ENCODE data around the gene ALX4. TPM values are rescaled to one million over a fixed set of nuclear protein-coding genes. Genes with fewer than 3 reads are reported as not detected.

ALX4 gene
- total and polyA plus RNA-seq, 2 donors (not counting 3 experiments of a cell fraction or from before 2014, with no cell fraction given) = not detected

DNA sequence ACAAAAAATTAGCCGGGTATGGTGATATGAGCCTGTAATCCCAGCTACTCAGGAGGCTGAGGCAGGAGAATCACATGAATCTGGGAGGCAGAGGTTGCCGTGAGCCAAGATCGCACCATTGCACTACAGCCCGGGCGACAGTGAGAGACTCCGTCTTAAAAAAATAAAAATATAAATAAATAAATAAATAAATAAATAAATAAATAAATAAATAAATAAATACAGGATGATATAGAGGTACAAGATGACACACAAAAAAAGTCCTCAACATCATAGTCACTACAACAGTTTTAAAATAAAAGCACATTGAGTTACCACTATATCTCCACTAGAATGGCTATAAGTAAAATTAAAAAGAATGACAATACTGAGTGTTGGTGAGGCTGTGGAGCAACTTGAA, 97.8 kb downstream of the ALX4 start:
- Histone ChIP-seq H3K9me3 (replicated peaks; ENCODE audit: control insufficient read depth, insufficient read depth, low read length) (no peaks in the 10 kb centered on the region), H2AFZ (ENCODE audit: low read depth, low read length) (no peak overlapping the region), H3K36me3 (ENCODE audit: control insufficient read depth in 2 of 2, extremely low read depth in 1 of 2, insufficient read depth in 2 of 2, low read length in 2 of 2) (no peaks in the 10 kb centered on the region), H3K79me2 (ENCODE audit: control insufficient read depth, insufficient read depth, low read length) (no peaks in the 10 kb centered on the region), H3K27ac (ENCODE audit: insufficient read depth, low read depth, low read length) (no peak overlapping the region), H3K4me1 (ENCODE audit: control insufficient read depth, extremely low read depth, insufficient read depth, low read length) (no peaks in the 10 kb centered on the region), H3K27me3 (ENCODE audit: control insufficient read depth in 2 of 2, insufficient read depth in 2 of 2, low read length in 2 of 2) (no peaks in the 10 kb centered on the region), H3K9ac (replicated peaks; ENCODE audit: extremely low read depth, insufficient read depth, low read length) (no peak overlapping the region), H3K9me1 (replicated peaks; ENCODE audit: control insufficient read depth, extremely low read depth, insufficient read depth, low read length) (no peaks in the 10 kb centered on the region), H3K4me3 (replicated peaks in 1 of 3; ENCODE audit: insufficient read depth in 1 of 3, low read depth in 1 of 3, low read length in 3 of 3) (no peak overlapping the region), H4K20me1 (replicated peaks; ENCODE audit: control insufficient read depth, extremely low read depth, insufficient read depth, low read length) (no peaks in the 10 kb centered on the region), H3K4me2 (ENCODE audit: insufficient read depth, low read length) (no peak overlapping the region)
- no TSS peak for BruUV-seq (replicated peaks)
- POLR2A ChIA-PET = no interaction called here
- FAIRE-seq (no peak), DNase-seq (ENCODE audit: low read depth, low spot score) (no peak)
- CTCF ChIA-PET = no interaction called here
- dilution Hi-C loops (cut with MboI; ENCODE audit: extremely low pct_ligation_motif_present, low sequenced_read_pairs) = no loop called here
- TF ChIP-seq FOS (IDR thresholded peaks at IDR 0.05; ENCODE audit: borderline replicate concordance, insufficient read depth, low read length) (no peak), JUN (IDR thresholded peaks at IDR 0.05; ENCODE audit: borderline replicate concordance, insufficient read depth, insufficient read length, low read depth) (no peak), MYC (IDR thresholded peaks at IDR 0.05; ENCODE audit: low read depth, low read length) (no peak), POLR2A (IDR thresholded peaks at IDR 0.05; ENCODE audit: low read depth, low read length) (no peak), EZH2 (IDR thresholded peaks at IDR 0.05; ENCODE audit: borderline replicate concordance, low read depth, low read length, severe bottlenecking) (no peak), POLR2AphosphoS5 (IDR thresholded peaks at IDR 0.05; ENCODE audit: insufficient read depth, low read depth, low read length) (no peak), GATA2 (IDR thresholded peaks at IDR 0.05; ENCODE audit: insufficient read depth, insufficient read length, low read depth, low read length) (no peak)
- TF ChIP-seq, protein P1, sequence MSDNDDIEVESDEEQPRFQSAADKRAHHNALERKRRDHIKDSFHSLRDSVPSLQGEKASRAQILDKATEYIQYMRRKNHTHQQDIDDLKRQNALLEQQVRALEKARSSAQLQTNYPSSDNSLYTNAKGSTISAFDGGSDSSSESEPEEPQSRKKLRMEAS (IDR thresholded peaks at IDR 0.05; ENCODE audit: insufficient read depth, insufficient read length) = no peak
- TF ChIP-seq, protein P2, sequence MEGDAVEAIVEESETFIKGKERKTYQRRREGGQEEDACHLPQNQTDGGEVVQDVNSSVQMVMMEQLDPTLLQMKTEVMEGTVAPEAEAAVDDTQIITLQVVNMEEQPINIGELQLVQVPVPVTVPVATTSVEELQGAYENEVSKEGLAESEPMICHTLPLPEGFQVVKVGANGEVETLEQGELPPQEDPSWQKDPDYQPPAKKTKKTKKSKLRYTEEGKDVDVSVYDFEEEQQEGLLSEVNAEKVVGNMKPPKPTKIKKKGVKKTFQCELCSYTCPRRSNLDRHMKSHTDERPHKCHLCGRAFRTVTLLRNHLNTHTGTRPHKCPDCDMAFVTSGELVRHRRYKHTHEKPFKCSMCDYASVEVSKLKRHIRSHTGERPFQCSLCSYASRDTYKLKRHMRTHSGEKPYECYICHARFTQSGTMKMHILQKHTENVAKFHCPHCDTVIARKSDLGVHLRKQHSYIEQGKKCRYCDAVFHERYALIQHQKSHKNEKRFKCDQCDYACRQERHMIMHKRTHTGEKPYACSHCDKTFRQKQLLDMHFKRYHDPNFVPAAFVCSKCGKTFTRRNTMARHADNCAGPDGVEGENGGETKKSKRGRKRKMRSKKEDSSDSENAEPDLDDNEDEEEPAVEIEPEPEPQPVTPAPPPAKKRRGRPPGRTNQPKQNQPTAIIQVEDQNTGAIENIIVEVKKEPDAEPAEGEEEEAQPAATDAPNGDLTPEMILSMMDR (IDR thresholded peaks at IDR 0.05; ENCODE audit: extremely low read depth in 1 of 2, insufficient read depth in 1 of 2, low read depth in 1 of 2, low read length in 2 of 2) = no peak
- intact Hi-C loops (cut with micrococcal nuclease) = no loop called here

Other genes starting within 250 kb of the ALX4 start
- 8.6 and 10.0 TPM in 2 replicates for gene ACCS, start 243.9 kb downstream of the ALX4 start, total RNA-seq
- gene ACCS, start 243.9 kb downstream of the ALX4 start, polyA plus RNA-seq = 18.8 and 22.7 TPM in 2 replicates
- gene EXT2, start 214.5 kb downstream of the ALX4 start, total RNA-seq = 50.9 and 65.1 TPM in 2 replicates
- gene EXT2, start 214.5 kb downstream of the ALX4 start, polyA plus RNA-seq = 54.9 and 60.3 TPM in 2 replicates

Data from endothelial cell of umbilical vein (primary cell).